Heart right ventricle (tissue), 16 donors: ENCODE results near the gene EXOSC1. TPM values are rescaled to one million over a fixed set of nuclear protein-coding genes. Genes with fewer than 3 reads are reported as not detected.

Experiments used
- ATAC-seq, 8 donors: fragments of 200-7000 bp; cut with Tn5 transposase; one replicate each; pipeline ENCODE4 v1.9.1; 2020; ENCODE audit warnings: mild to moderate bottlenecking in 8 of 8, moderate library complexity in 8 of 8, moderate number of reproducible peaks in 1 of 8
- DNase-seq, 2 donors: peaks; one replicate each; pipeline ENCODE4 v3.0.0-alpha.2; 2020
- H3K27ac ChIP-seq, 10 donors: fragments of 200-600 bp; sonication (generic) in 2 of 10; one replicate each; pipeline versions ENCODE4 v1.5.0 to v1.8.0; 2020 to 2022; ENCODE audit warnings: mild to moderate bottlenecking in 3 of 10
- H3K27me3 ChIP-seq, 7 donors: fragments of 200-600 bp; one replicate each; pipeline ENCODE4 v1.8.0; 2021 to 2022; ENCODE audit warnings: mild to moderate bottlenecking in 2 of 7
- H3K36me3 ChIP-seq, 9 donors: fragments of 200-600 bp; sonication (generic) in 1 of 9; one replicate each; pipeline versions ENCODE4 v1.5.0 to v1.8.0; 2020 to 2022; ENCODE audit warnings: mild to moderate bottlenecking in 2 of 9
- H3K4me1 ChIP-seq, 9 donors: fragments of 200-600 bp; sonication (generic) in 1 of 9; one replicate each; pipeline versions ENCODE4 v1.5.0 to v1.8.0; 2020 to 2022; ENCODE audit warnings: mild to moderate bottlenecking in 4 of 9
- H3K4me3 ChIP-seq, 10 donors: fragments of 200-600 bp; sonication (generic) in 2 of 10; one replicate each; pipeline versions ENCODE4 v1.5.0 to v1.8.0; 2020 to 2022; ENCODE audit warnings: mild to moderate bottlenecking in 7 of 10, moderate library complexity in 2 of 10
- H3K9me3 ChIP-seq, 11 donors: fragments of 200-600 bp in 10 of 11; sonication (generic) in 2 of 11; one replicate each; pipeline versions ENCODE4 v1.5.0 to v1.8.0; 2013 to 2022; ENCODE audit warnings: mild to moderate bottlenecking in 2 of 11, control low read depth in 1 of 11, moderate library complexity in 1 of 11
- WGBS, 2 donors: extraction: QIAGEN DNeasy Blood & Tissue Kit; methylation state at CpG; one replicate each; pipeline ENCODE4 v1.1.7; 2013; ENCODE audit warnings: inconsistent platforms in 1 of 2; 5-methylcytosine and 5-hydroxymethylcytosine counted together
- intact Hi-C, 10 donors: fragments of 100-400 bp; cut with DNase I; formaldehyde crosslinking; loops; one replicate each; pipeline versions ENCODE4 v1.11.1 to v1.14.2; 2022
- polyA plus RNA-seq, 2 donors: library from polyadenylated mRNA; stranded (reverse); fragments of 200-250 nt; gene quantifications; one replicate each; pipeline ENCODE4 v1.2.3, GENCODE V29; 2013
- total RNA-seq, 10 donors: library from RNA; stranded (reverse); fragmentation: NEBNext Ultra II Directional in 3 of 10; extraction: Animal tissue kit (Norgen Biotek cat#: 25700) in 3 of 10; gene quantifications; one replicate each; pipeline versions ENCODE4 v1.2.1 to v1.2.4, GENCODE V29; 2021 to 2023
- TF ChIP-seq, protein P1 (sequence below), 9 donors: fragments of 200-600 bp; sonication (generic) in 2 of 9; IDR thresholded peaks; one replicate each; pipeline versions ENCODE4 v1.5.0 to v1.8.0; 2021 to 2022; ENCODE audit warnings: antibody characterized with exemption in 9 of 9, mild to moderate bottlenecking in 5 of 9, moderate library complexity in 1 of 9
- donor health status: Arrhythmogenic right ventricular cardiomyopathy.
- donor health status: ischemic (EF 13 %, LVEDD 7.1; RV severe dilation, severe dysfunction).
- donor health status: healthy with polysubstance abuse.
- donor health status: DM: no; HTN: yes; CAD: no.
- donor health status: DM: no; HTN: no; CAD: no.
- donor health status: ischemic (EF 25% LVEDD 6.9; RV normal size, moderate dysfunction).
- donor health status: ischemic (EF 25% LVEDD 5.7; RV mildly dilated, moderate dysfunction).
- donor health status: healthy.
- donor health status: DM: yes; HTN: yes; CAD: no.
- donor health status: Ischemic cardiomyopathy.
- donor health status: ischemic (EF 35%, LVEDD 5.7; RV mildly dilated, moderate dysfunction).
- donor health status: nonischemic (EF 11% LVEDD 7.7; RV severe dilation, severe dysfunction).
- donor health status: DM: yes; HTN: yes; CAD: no.
- donor health status: PGD.
- donor health status: ischemic (EF 29% LVEDD 5.4; RV normal size, mild dysfunction).
- donor health status: nonischemic (EF 23%, LVEDD 6.1; RV moderate dilation, normal function).

The EXOSC1 gene
- total and polyA plus RNA-seq, 12 donors: 11.7 to 31.3 (median 15.8) TPM

GRCh38 chr10:97464226-97464625 is 18.4 kb upstream of the EXOSC1 start:
- peak overlapping the region in 4 of 10 donors; percentile 1 to 33 (median 16) for H3K27ac ChIP-seq

DNA sequence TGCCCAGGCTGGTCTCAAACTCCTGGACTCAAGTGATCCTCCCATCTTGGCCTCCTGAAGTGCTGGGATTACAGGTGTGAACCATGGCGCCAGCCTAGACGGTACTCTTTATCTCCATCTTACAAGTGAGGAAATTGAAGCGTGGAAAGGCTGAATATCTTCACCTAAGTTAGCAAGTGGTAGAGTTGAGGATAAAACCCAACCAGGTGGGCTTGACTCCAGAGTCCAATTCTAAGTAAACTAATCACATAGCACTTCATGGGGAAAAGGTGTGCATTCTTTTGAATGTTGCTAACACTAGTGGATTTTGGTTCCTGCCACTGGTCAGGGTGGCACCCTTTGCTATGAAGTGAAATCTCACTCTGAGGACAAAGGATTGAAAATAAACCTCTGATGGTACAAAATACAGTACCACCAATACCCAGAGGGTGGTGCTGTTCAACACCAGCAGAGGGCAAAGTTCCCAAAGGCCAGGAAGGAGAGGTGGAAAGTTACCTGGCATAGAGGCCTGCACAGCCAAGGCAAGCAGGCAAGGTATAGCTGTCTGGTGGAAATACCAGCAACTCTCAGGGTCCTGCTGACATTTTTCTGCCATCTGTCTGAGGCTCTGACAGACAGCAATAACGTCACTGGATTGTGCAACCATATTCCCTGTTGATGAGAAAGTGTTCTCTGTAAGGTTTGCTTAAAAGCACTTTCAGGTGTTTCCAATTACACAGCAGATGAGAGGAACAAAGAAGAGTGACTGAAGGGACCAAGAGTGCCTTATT is 17.7 kb upstream of the EXOSC1 start:
- 71 to 74% methylated on average over 4 of the region's 4 CpGs for WGBS, 2 donors
- Histone ChIP-seq H3K27ac (peak overlapping the region in 4 of 10 donors; percentile 1 to 33 (median 16)), H3K4me1 (peaks cover 0 to 16% (median 4%) of the 10 kb centered on the region in 9 donors), H3K36me3 (peaks cover 0 to 100% (median 89%) of the 10 kb centered on the region in 9 donors), H3K9me3 (no peaks in the 10 kb centered on the region), H3K4me3 (no peak overlapping the region), H3K27me3 (no peaks in the 10 kb centered on the region)
- peak in 1 of 2 donors; percentile 44 for DNase-seq
- ATAC-seq: peak; percentile 51 to 69 (median 58)
- TF ChIP-seq, protein P1, sequence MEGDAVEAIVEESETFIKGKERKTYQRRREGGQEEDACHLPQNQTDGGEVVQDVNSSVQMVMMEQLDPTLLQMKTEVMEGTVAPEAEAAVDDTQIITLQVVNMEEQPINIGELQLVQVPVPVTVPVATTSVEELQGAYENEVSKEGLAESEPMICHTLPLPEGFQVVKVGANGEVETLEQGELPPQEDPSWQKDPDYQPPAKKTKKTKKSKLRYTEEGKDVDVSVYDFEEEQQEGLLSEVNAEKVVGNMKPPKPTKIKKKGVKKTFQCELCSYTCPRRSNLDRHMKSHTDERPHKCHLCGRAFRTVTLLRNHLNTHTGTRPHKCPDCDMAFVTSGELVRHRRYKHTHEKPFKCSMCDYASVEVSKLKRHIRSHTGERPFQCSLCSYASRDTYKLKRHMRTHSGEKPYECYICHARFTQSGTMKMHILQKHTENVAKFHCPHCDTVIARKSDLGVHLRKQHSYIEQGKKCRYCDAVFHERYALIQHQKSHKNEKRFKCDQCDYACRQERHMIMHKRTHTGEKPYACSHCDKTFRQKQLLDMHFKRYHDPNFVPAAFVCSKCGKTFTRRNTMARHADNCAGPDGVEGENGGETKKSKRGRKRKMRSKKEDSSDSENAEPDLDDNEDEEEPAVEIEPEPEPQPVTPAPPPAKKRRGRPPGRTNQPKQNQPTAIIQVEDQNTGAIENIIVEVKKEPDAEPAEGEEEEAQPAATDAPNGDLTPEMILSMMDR (IDR thresholded peaks at IDR 0.05): peak; percentile 60 to 89 (median 85)
- intact Hi-C loops: loop anchor here (2.0 to 10.0 kb wide), 7 partner anchors 85 to 151 kb away; no protein-coding TSS in a partner anchor

More at GRCh38 chr10:97464226-97464625, 18.4 kb upstream of the EXOSC1 start:
- Histone ChIP-seq H3K9me3 (no peaks in the 10 kb centered on the region), H3K4me3 (no peak overlapping the region), H3K27me3 (no peaks in the 10 kb centered on the region), H3K4me1 (peaks cover 0 to 16% (median 4%) of the 10 kb centered on the region in 9 donors), H3K36me3 (peaks cover 0 to 100% (median 89%) of the 10 kb centered on the region in 9 donors)
- TF ChIP-seq, protein P1 (IDR thresholded peaks at IDR 0.05): no peak
- ATAC-seq (no peak), DNase-seq (no peak)
- intact Hi-C loops: loop anchor here in 7 of 10 donors (5.0 to 10.0 kb wide), 3 partner anchors 88 to 151 kb away; no protein-coding TSS in a partner anchor
- 67 to 70% methylated on average over 1 of the region's 1 CpG for WGBS, 2 donors

GRCh38 chr10:97462309-97462708 is 16.5 kb upstream of the EXOSC1 start:
- Histone ChIP-seq H3K4me3 (no peak overlapping the region), H3K4me1 (peaks cover 0 to 16% (median 4%) of the 10 kb centered on the region in 9 donors), H3K9me3 (no peaks in the 10 kb centered on the region), H3K27me3 (no peaks in the 10 kb centered on the region), H3K27ac (no peak overlapping the region), H3K36me3 (peaks cover 0 to 100% (median 86%) of the 10 kb centered on the region in 9 donors)
- ATAC-seq (no peak), DNase-seq (no peak)
- TF ChIP-seq, protein P1 (IDR thresholded peaks at IDR 0.05): no peak
- intact Hi-C loops: loop anchor here (2.0 to 10.0 kb wide), 7 partner anchors 86 to 152 kb away; no protein-coding TSS in a partner anchor
- WGBS, 2 donors: 91 to 92% methylated on average over 2 of the region's 2 CpGs

- Histone ChIP-seq H3K9me3 (no peaks in the 10 kb centered on the region), H3K27me3 (no peaks in the 10 kb centered on the region), H3K4me3 (no peak overlapping the region), H3K36me3 (peaks cover 0 to 100% (median 75%) of the 10 kb centered on the region in 9 donors), H3K4me1 (peaks cover 0 to 17% (median 12%) of the 10 kb centered on the region in 9 donors), H3K27ac (no peak overlapping the region)
- no peak for DNase-seq
- TF ChIP-seq, protein P1 (IDR thresholded peaks at IDR 0.05): no peak
- intact Hi-C loops: loop anchor here in 7 of 10 donors (5.0 to 10.0 kb wide), 4 partner anchors 92 to 157 kb away; no protein-coding TSS in a partner anchor
- ATAC-seq: no peak
- WGBS, 2 donors: 64 to 76% methylated on average over 7 of the region's 7 CpGs
Measured at GRCh38 chr10:97459933-97460332, 14.1 kb upstream of the EXOSC1 start.
